ENCODE results near the gene WDR48. TPM values are rescaled to one million over a fixed set of nuclear protein-coding genes. Genes with fewer than 3 reads are reported as not detected.

Gene WDR48
- total RNA-seq, 1 donor from 2014 or later: 33.6 TPM

- intact Hi-C loops (cut with micrococcal nuclease): no loop called here
- H3K27ac ChIP-seq (replicated peaks): no peak overlapping the region
- TF ChIP-seq CTCF (IDR thresholded peaks at IDR 0.05; ENCODE audit: borderline replicate concordance): no peak
- peaks cover 59% of the 10 kb centered on the region for H3K36me3 ChIP-seq
- H3K27me3 ChIP-seq (ENCODE audit: low read depth): no peaks in the 10 kb centered on the region
- H3K4me3 ChIP-seq: no peak overlapping the region
- H3K4me1 ChIP-seq: peaks cover 92% of the 10 kb centered on the region
- no peaks in the 10 kb centered on the region for H3K9me3 ChIP-seq (replicated peaks)
- DNase-seq: no peak
Measured at GRCh38 chr3:39144748-39145380, 93.0 kb downstream of the WDR48 start.

GRCh38 chr3:39146083-39146501, 94.3 kb downstream of the WDR48 start:
- Histone ChIP-seq H3K4me1 (peaks cover 92% of the 10 kb centered on the region), H3K27me3 (ENCODE audit: low read depth) (no peaks in the 10 kb centered on the region), H3K4me3 (peak overlapping the region; percentile 96), H3K27ac (replicated peaks) (peak overlapping the region; percentile 100), H3K9me3 (replicated peaks) (no peaks in the 10 kb centered on the region), H3K36me3 (peaks cover 52% of the 10 kb centered on the region)
- intact Hi-C loops (cut with micrococcal nuclease): no loop called here
- DNase-seq: no peak
- peak; percentile 43 for TF ChIP-seq CTCF (IDR thresholded peaks at IDR 0.05; ENCODE audit: borderline replicate concordance)

Small RNA genes within 50 kb of the gene (microRNA-seq; reads per million reads assigned to microRNA genes)
- not detected for gene MIR6822

Other genes starting within 250 kb of the WDR48 start
- 0.19 TPM for gene SCN10A, start 235.8 kb upstream of the WDR48 start, total RNA-seq
- 0.05 TPM for gene SCN11A, start 72 bp upstream of the WDR48 start, total RNA-seq
- gene GORASP1, start 55.6 kb downstream of the WDR48 start, total RNA-seq: 54.0 TPM
- 2.1 TPM for gene TTC21A, start 55.7 kb downstream of the WDR48 start, total RNA-seq
- 12.1 TPM for gene CSRNP1, start 101.6 kb downstream of the WDR48 start, total RNA-seq
- 386 TPM for gene XIRP1, start 140.6 kb downstream of the WDR48 start, total RNA-seq
- gene CX3CR1, start 228.0 kb downstream of the WDR48 start, total RNA-seq: 0.82 TPM